ENCODE measurements around the gene XBP1.
"Not testable (repeated sequence)": the region's sequence is repeated elsewhere in the genome, so short reads cannot be mapped to it uniquely, and the experiment has no call there.

Gene XBP1

DNA sequence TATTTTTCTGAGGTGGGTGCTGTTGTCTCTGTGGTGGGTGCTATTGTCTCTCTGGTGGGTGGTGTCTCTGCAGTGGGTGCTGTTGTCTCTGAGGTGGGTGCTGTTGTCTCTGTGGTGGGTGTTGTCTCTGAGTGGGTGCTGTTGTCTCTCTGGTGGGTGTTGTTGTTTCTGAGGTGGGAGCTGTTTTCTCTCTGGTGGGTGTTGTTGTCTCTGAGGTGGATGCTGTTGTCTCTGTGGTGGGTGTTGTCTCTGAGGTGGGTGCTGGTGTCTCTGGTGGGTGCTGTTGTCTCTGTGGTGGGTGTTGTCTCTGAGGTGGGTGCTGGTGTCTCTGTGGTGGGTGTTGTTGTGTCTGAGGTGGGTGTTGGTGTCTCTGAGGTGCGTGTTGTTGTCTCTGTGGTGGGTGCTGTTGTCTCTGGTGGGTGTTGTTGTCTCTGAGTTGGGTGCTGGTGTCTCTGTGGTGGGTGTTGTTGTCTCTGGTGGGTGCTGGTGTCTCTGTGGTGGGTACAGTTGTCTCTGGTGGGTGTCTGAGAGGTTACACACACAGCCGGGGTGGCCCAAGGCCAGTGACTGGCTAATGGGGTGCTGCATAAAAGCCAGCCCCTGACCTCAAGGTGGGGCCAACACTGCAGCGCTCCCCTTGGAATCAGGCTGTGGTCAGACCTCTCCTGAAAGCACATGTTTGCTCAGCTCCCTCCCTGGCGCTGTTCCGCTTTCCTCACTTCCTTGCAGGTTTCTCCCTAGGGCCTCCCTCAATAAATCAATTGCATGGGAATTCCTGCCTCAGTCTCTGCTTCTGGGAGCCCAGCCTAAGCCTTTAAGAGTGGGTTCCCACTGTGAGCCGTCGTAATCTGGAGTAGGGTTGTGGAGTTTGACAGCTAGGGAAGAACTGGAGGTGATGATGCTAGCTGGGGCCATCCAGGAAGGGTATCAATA lies 31.0 kb upstream of the XBP1 start:
- H3K4me3 ChIP-seq (ENCODE audit: insufficient read depth, low read depth, low read length) = no peak overlapping the region
- no peak overlapping the region for H3K27ac ChIP-seq (ENCODE audit: insufficient read depth, low read depth, low read length, poor library complexity, severe bottlenecking)
- H3K4me1 ChIP-seq (ENCODE audit: control insufficient read depth, insufficient read depth, low read length) = no peaks in the 10 kb centered on the region
- 82 to 86% methylated on average over 7 of the region's 7 CpGs for WGBS, 2 experiments
- no peaks in the 10 kb centered on the region for H3K27me3 ChIP-seq (ENCODE audit: control insufficient read depth, insufficient read depth, low read length, poor library complexity, severe bottlenecking)
- no peaks in the 10 kb centered on the region for H3K36me3 ChIP-seq (ENCODE audit: control insufficient read depth, insufficient read depth, low read length)
- H3K9me3 ChIP-seq (ENCODE audit: control insufficient read depth, low read length) = no peaks in the 10 kb centered on the region

DNA sequence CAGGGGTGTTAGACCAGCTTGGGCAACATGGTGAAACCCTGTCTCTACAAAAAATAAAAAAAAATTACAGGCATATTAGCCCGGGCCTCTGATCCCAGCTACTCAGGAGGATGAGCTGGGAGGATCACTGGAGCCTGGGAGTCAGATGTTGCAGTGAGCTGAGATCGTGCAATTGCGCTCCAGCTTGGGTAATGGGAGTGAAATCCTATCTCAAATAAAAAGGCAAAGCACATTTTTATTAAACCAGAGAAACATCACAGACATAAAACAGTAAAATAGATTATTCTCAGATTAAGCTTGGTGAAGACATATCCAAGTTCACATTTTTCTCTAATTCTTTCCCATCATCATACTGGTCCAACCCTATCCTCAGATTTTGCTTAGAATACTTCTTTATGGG lies 30.1 kb upstream of the XBP1 start:
- H3K9me3 ChIP-seq (ENCODE audit: control insufficient read depth, low read length) = no peaks in the 10 kb centered on the region
- no peaks in the 10 kb centered on the region for H3K36me3 ChIP-seq (ENCODE audit: control insufficient read depth, insufficient read depth, low read length)
- no peak overlapping the region for H3K27ac ChIP-seq (ENCODE audit: insufficient read depth, low read depth, low read length, poor library complexity, severe bottlenecking)
- 76 to 96% methylated on average over 3 of the region's 3 CpGs for WGBS, 2 experiments
- no peaks in the 10 kb centered on the region for H3K4me1 ChIP-seq (ENCODE audit: control insufficient read depth, insufficient read depth, low read length)
- no peak overlapping the region for H3K4me3 ChIP-seq (ENCODE audit: insufficient read depth, low read depth, low read length)
- no peaks in the 10 kb centered on the region for H3K27me3 ChIP-seq (ENCODE audit: control insufficient read depth, insufficient read depth, low read length, poor library complexity, severe bottlenecking)

GRCh38 chr22:28829358-28830181 lies 29.2 kb upstream of the XBP1 start:
- Histone ChIP-seq H3K36me3 (ENCODE audit: control insufficient read depth, insufficient read depth, low read length) (no peaks in the 10 kb centered on the region), H3K4me1 (ENCODE audit: control insufficient read depth, insufficient read depth, low read length) (no peaks in the 10 kb centered on the region), H3K9me3 (ENCODE audit: control insufficient read depth, low read length) (no peaks in the 10 kb centered on the region), H3K27me3 (ENCODE audit: control insufficient read depth, insufficient read depth, low read length, poor library complexity, severe bottlenecking) (no peaks in the 10 kb centered on the region), H3K4me3 (ENCODE audit: insufficient read depth, low read depth, low read length) (no peak overlapping the region), H3K27ac (ENCODE audit: insufficient read depth, low read depth, low read length, poor library complexity, severe bottlenecking) (no peak overlapping the region)
- WGBS, 2 experiments = 51% methylated on average over 12 of the region's 12 CpGs

GRCh38 chr22:28826921-28827320 lies 26.6 kb upstream of the XBP1 start:
- WGBS, 2 experiments = 91 to 94% methylated on average over 7 of the region's 7 CpGs
- H3K36me3 ChIP-seq (ENCODE audit: control insufficient read depth, insufficient read depth, low read length) = no peaks in the 10 kb centered on the region
- H3K27ac ChIP-seq (ENCODE audit: insufficient read depth, low read depth, low read length, poor library complexity, severe bottlenecking) = no peak overlapping the region
- H3K4me1 ChIP-seq (ENCODE audit: control insufficient read depth, insufficient read depth, low read length) = peaks cover 13% of the 10 kb centered on the region
- H3K27me3 ChIP-seq (ENCODE audit: control insufficient read depth, insufficient read depth, low read length, poor library complexity, severe bottlenecking) = no peaks in the 10 kb centered on the region
- H3K4me3 ChIP-seq (ENCODE audit: insufficient read depth, low read depth, low read length) = no peak overlapping the region
- no peaks in the 10 kb centered on the region for H3K9me3 ChIP-seq (ENCODE audit: control insufficient read depth, low read length)

- not testable (repeated sequence) for H3K27me3 ChIP-seq (ENCODE audit: control insufficient read depth, insufficient read depth, low read length, poor library complexity, severe bottlenecking); H3K9me3 ChIP-seq (ENCODE audit: control insufficient read depth, low read length); H3K36me3 ChIP-seq (ENCODE audit: control insufficient read depth, insufficient read depth, low read length); H3K27ac ChIP-seq (ENCODE audit: insufficient read depth, low read depth, low read length, poor library complexity, severe bottlenecking); H3K4me3 ChIP-seq (ENCODE audit: insufficient read depth, low read depth, low read length)
- WGBS, 2 experiments = 89 to 96% methylated on average over 3 to 4 of the region's 4 CpGs
- peaks cover 13% of the 10 kb centered on the region for H3K4me1 ChIP-seq (ENCODE audit: control insufficient read depth, insufficient read depth, low read length)
Observed at GRCh38 chr22:28826430-28826829, 26.1 kb upstream of the XBP1 start.

- H3K27ac ChIP-seq (ENCODE audit: insufficient read depth, low read depth, low read length, poor library complexity, severe bottlenecking); H3K27me3 ChIP-seq (ENCODE audit: control insufficient read depth, insufficient read depth, low read length, poor library complexity, severe bottlenecking); H3K4me3 ChIP-seq (ENCODE audit: insufficient read depth, low read depth, low read length); H3K36me3 ChIP-seq (ENCODE audit: control insufficient read depth, insufficient read depth, low read length); H3K9me3 ChIP-seq (ENCODE audit: control insufficient read depth, low read length): not testable (repeated sequence)
- peaks cover 13% of the 10 kb centered on the region for H3K4me1 ChIP-seq (ENCODE audit: control insufficient read depth, insufficient read depth, low read length)
- WGBS, 2 experiments = 93 to 96% methylated on average over 9 of the region's 9 CpGs
Observed at GRCh38 chr22:28824455-28824854, 24.1 kb upstream of the XBP1 start.

- WGBS, 2 experiments = 68 to 88% methylated on average over 4 of the region's 4 CpGs
- Histone ChIP-seq H3K27me3 (ENCODE audit: control insufficient read depth, insufficient read depth, low read length, poor library complexity, severe bottlenecking) (no peaks in the 10 kb centered on the region), H3K27ac (ENCODE audit: insufficient read depth, low read depth, low read length, poor library complexity, severe bottlenecking) (peak overlapping the region; percentile 87), H3K9me3 (ENCODE audit: control insufficient read depth, low read length) (no peaks in the 10 kb centered on the region), H3K4me1 (ENCODE audit: control insufficient read depth, insufficient read depth, low read length) (peaks cover 13% of the 10 kb centered on the region), H3K4me3 (ENCODE audit: insufficient read depth, low read depth, low read length) (no peak overlapping the region), H3K36me3 (ENCODE audit: control insufficient read depth, insufficient read depth, low read length) (no peaks in the 10 kb centered on the region)
Observed at GRCh38 chr22:28822930-28823551, 22.7 kb upstream of the XBP1 start.

DNA sequence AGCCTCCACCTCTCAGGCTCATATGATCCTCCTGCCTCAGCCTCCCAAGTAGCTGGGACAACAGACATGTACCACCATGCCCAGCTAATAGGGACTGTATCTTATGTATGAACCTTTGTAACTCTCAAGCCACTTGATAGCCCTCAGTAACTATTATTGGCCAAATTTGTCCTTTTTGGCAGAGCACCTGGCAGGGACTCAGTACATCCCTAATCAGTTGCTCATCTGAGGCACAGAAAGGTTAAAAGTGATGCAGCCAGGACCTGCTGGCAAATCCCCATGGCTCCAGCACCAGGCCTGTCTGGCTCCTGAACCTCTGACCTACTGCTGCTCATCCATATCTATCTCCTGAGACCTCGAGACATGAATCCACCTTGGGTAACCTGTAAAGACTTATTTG lies 21.1 kb upstream of the XBP1 start:
- Histone ChIP-seq H3K36me3 (ENCODE audit: control insufficient read depth, insufficient read depth, low read length) (no peaks in the 10 kb centered on the region), H3K4me3 (ENCODE audit: insufficient read depth, low read depth, low read length) (no peak overlapping the region), H3K9me3 (ENCODE audit: control insufficient read depth, low read length) (no peaks in the 10 kb centered on the region), H3K27me3 (ENCODE audit: control insufficient read depth, insufficient read depth, low read length, poor library complexity, severe bottlenecking) (no peaks in the 10 kb centered on the region), H3K4me1 (ENCODE audit: control insufficient read depth, insufficient read depth, low read length) (peaks cover 13% of the 10 kb centered on the region), H3K27ac (ENCODE audit: insufficient read depth, low read depth, low read length, poor library complexity, severe bottlenecking) (no peak overlapping the region)
- WGBS, 2 experiments = 92 to 100% methylated on average over 1 of the region's 1 CpG

- WGBS, 2 experiments = 97 to 98% methylated on average over 2 of the region's 2 CpGs
- peaks cover 13% of the 10 kb centered on the region for H3K4me1 ChIP-seq (ENCODE audit: control insufficient read depth, insufficient read depth, low read length)
- no peak overlapping the region for H3K27ac ChIP-seq (ENCODE audit: insufficient read depth, low read depth, low read length, poor library complexity, severe bottlenecking)
- no peaks in the 10 kb centered on the region for H3K36me3 ChIP-seq (ENCODE audit: control insufficient read depth, insufficient read depth, low read length)
- no peak overlapping the region for H3K4me3 ChIP-seq (ENCODE audit: insufficient read depth, low read depth, low read length)
- no peaks in the 10 kb centered on the region for H3K9me3 ChIP-seq (ENCODE audit: control insufficient read depth, low read length)
- no peaks in the 10 kb centered on the region for H3K27me3 ChIP-seq (ENCODE audit: control insufficient read depth, insufficient read depth, low read length, poor library complexity, severe bottlenecking)
Observed at GRCh38 chr22:28820885-28821284, 20.5 kb upstream of the XBP1 start.

Data from ectodermal cell (in vitro differentiated cells).